Ecto neural progenitor cell (in vitro differentiated cells): ENCODE results near the gene THAP2.

Experiments
- DNase-seq: peaks from one replicate; pipeline ENCODE4 v3.0.0-alpha.2; 2018; ENCODE audit warnings: low spot score

The THAP2 gene

GRCh38 chr12:71703206-71703605 lies 39.1 kb downstream of the THAP2 start:
- no peak for DNase-seq

- DNase-seq, result no peak
These were observed 40.8 kb downstream of the THAP2 start for GRCh38 chr12:71704920-71705319.

- no peak for DNase-seq
These were observed 44.6 kb downstream of the THAP2 start for GRCh38 chr12:71708658-71709057.

- DNase-seq, result no peak
These were observed 46.4 kb downstream of the THAP2 start for GRCh38 chr12:71710276-71711125.

- no peak for DNase-seq
These were observed 54.5 kb downstream of the THAP2 start for GRCh38 chr12:71718611-71719010.

- no peak for DNase-seq
These were observed 55.7 kb downstream of the THAP2 start for GRCh38 chr12:71719647-71720370.

- no peak for DNase-seq
These were observed 57.8 kb downstream of the THAP2 start for GRCh38 chr12:71721783-71722505.

- no peak for DNase-seq
These were observed 60.9 kb downstream of the THAP2 start for GRCh38 chr12:71725011-71725410.

GRCh38 chr12:71726548-71726947 lies 62.4 kb downstream of the THAP2 start:
- no peak for DNase-seq

GRCh38 chr12:71727958-71728357 lies 63.9 kb downstream of the THAP2 start:
- DNase-seq, result no peak
